HK-2 (cell line): ENCODE results near the gene ACOXL.
A peak's percentile ranks its signal among the peaks of the same experiment; 100 is the strongest.
"Not testable (repeated sequence)": the region's sequence is repeated elsewhere in the genome, so short reads cannot be mapped to it uniquely, and the experiment has no call there.

ENCODE experiments used
- DNase-seq: peaks from one replicate; pipeline ENCODE4 v3.0.0-alpha.2; 2018; ENCODE audit not compliant: unreplicated experiment

Gene ACOXL

GRCh38 chr2:110732422-110733413 is at the start of gene ACOXL:
Gene ACOXL, plus strand, starts transcription at chr2:110732573. Its CDS starts 35,817 bp downstream, at chr2:110768390.
- DNase-seq, result no peak

- no peak for DNase-seq
Measured at GRCh38 chr2:110682872-110683271, 49.5 kb upstream of the ACOXL start.

- not testable (repeated sequence) for DNase-seq
Measured at GRCh38 chr2:110687775-110688484, 44.4 kb upstream of the ACOXL start.

- DNase-seq, result no peak
Measured at GRCh38 chr2:110688594-110689091, 43.7 kb upstream of the ACOXL start.

GRCh38 chr2:110690083-110690965 is 42.0 kb upstream of the ACOXL start:
- no peak for DNase-seq

GRCh38 chr2:110691612-110692258 is 40.6 kb upstream of the ACOXL start:
- DNase-seq, result no peak

- not testable (repeated sequence) for DNase-seq
Measured at GRCh38 chr2:110695146-110695898, 37.1 kb upstream of the ACOXL start.

GRCh38 chr2:110698253-110698652 is 34.1 kb upstream of the ACOXL start:
- not testable (repeated sequence) for DNase-seq

GRCh38 chr2:110702514-110703380 is 29.6 kb upstream of the ACOXL start:
- DNase-seq, result no peak

GRCh38 chr2:110707386-110707965 is 24.9 kb upstream of the ACOXL start:
- no peak for DNase-seq

GRCh38 chr2:110708455-110708854 is 23.9 kb upstream of the ACOXL start:
- DNase-seq, result no peak

- no peak for DNase-seq
Measured at GRCh38 chr2:110712737-110713136, 19.6 kb upstream of the ACOXL start.

- peak; percentile 18 for DNase-seq
Measured at GRCh38 chr2:110713513-110714362, 18.6 kb upstream of the ACOXL start.

GRCh38 chr2:110714452-110715224 is 17.7 kb upstream of the ACOXL start:
- no peak for DNase-seq

- no peak for DNase-seq
Measured at GRCh38 chr2:110716959-110717645, 15.3 kb upstream of the ACOXL start.

GRCh38 chr2:110717734-110718133 is 14.6 kb upstream of the ACOXL start:
- no peak for DNase-seq

GRCh38 chr2:110718382-110718781 is 14.0 kb upstream of the ACOXL start:
- DNase-seq, result no peak
